ENCODE results near the gene CFAP100. TPM values are rescaled to one million over a fixed set of nuclear protein-coding genes. Genes with fewer than 3 reads are reported as not detected.
A peak's percentile ranks its signal among the peaks of the same experiment; 100 is the strongest.

Gene CFAP100
- total RNA-seq, result not detected
- polyA plus RNA-seq, result not detected
- long read RNA-seq, donor 1, partial matches to known transcripts, result 0 of 15 reads
- long read RNA-seq, donor 1, other reads (novel, unspliced or antisense), result 15 of 15 reads
- long read RNA-seq, donor 2, partial matches to known transcripts, result 0 of 4 reads
- long read RNA-seq, donor 2, other reads (novel, unspliced or antisense), result 4 of 4 reads

DNA sequence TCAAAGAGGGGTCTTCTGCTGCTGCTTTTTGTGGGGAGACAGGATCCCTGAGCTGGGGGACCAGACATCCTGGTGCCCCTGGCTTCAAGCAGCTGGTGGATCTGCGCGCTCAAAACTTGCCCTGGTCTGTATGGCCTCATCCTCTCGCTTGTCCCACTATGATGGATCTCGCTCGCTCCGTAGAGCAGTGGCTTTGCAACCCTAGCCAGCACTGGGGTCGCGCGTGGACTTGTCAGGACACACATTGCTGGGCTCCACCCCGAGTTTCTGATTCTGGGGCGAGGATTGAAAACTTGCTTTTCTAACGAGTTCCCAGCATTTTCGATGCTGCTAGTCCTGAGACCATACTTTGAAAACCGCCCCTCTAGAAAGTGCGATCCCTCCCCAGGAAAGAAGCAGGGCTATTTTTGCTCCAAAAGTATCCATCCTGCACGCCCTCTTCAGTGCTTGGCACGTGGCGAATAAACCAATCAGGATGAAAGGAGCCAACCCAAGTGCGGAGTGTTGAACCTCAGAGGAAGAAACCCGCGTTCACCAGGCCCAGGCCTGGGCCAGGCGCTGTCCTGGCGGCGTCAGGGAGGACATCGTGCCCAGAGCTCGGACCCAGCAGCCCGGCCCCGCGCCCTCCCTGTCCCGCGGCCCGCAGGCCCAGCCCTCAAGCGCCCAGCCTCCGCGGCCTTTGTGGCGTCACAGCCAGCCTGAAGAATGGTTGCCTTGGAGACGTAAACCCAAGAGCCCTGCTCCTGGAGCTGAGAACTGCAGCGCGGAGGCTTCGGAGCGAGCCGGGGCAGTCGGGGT lies at the start of gene CFAP100:
CFAP100 (plus strand) TSS at position 731 of the 798 bp plus-strand sequence. CDS start 1,092 bp downstream, outside the sequence.
- Histone ChIP-seq H3K4me3 (ENCODE audit: low read length in 2 of 2) (no peak within 1 kb of the TSS), H3K27me3 (ENCODE audit: control insufficient read depth in 1 of 2, insufficient read depth in 2 of 2, low read length in 1 of 2) (no peaks in the 10 kb centered on the region), H3K36me3 (ENCODE audit: control insufficient read depth in 1 of 2, insufficient read depth in 2 of 2, low read length in 1 of 2) (no peaks in the 10 kb centered on the region), H3K9me3 (ENCODE audit: control insufficient read depth, low read length) (no peaks in the 10 kb centered on the region), H3K4me1 (ENCODE audit: control insufficient read depth in 1 of 2, insufficient read depth in 2 of 2, low read length in 2 of 2) (no peaks in the 10 kb centered on the region), H3K27ac (ENCODE audit: low read depth in 1 of 2, low read length in 2 of 2) (no peak within 1 kb of the TSS)
- ATAC-seq (ENCODE audit: low FRiP score), result peak; percentile 74
- DNase-seq, result peak; percentile 78 to 85
- intact Hi-C loops (cut with DNase I), result no loop called here
- WGBS, 2 donors, result 30 to 35% methylated on average over 37 to 43 of the region's 43 CpGs

DNA sequence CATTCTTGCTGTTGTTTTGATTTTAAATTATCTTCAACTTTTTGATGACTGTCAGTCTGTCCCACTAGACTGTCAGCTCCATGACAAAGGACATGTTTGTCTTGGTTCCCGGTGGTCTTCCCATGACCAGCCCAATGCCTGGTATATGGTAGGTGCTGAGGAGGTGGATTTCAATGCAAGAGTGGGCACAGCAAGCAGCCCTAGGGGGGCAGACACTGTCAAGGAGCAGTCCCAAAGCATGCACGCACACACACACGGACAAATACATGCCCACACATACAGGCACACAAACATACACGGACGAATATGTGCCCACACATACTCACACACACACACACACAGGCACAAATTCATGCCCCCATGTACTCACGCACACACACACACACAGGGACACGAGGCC lies 49.5 kb upstream of the CFAP100 start:
- H3K9me3 ChIP-seq (ENCODE audit: control insufficient read depth, low read length), result peaks cover 3% of the 10 kb centered on the region
- H3K27me3 ChIP-seq (ENCODE audit: control insufficient read depth in 1 of 2, insufficient read depth in 2 of 2, low read length in 1 of 2), result no peaks in the 10 kb centered on the region
- peaks cover 0 to 5% of the 10 kb centered on the region in 2 donors for H3K36me3 ChIP-seq (ENCODE audit: control insufficient read depth in 1 of 2, insufficient read depth in 2 of 2, low read length in 1 of 2)
- 93 to 95% methylated on average over 7 of the region's 7 CpGs for WGBS, 2 donors
- DNase-seq (no peak), ATAC-seq (ENCODE audit: low FRiP score) (no peak)
- no peaks in the 10 kb centered on the region for H3K4me1 ChIP-seq (ENCODE audit: control insufficient read depth in 1 of 2, insufficient read depth in 2 of 2, low read length in 2 of 2)
- no peak overlapping the region for H3K27ac ChIP-seq (ENCODE audit: low read depth in 1 of 2, low read length in 2 of 2)
- no peak overlapping the region for H3K4me3 ChIP-seq (ENCODE audit: low read length in 2 of 2)
- intact Hi-C loops (cut with DNase I), result no loop called here

GRCh38 chr3:126345641-126346460 lies 48.9 kb upstream of the CFAP100 start:
- Histone ChIP-seq H3K27me3 (ENCODE audit: control insufficient read depth in 1 of 2, insufficient read depth in 2 of 2, low read length in 1 of 2) (no peaks in the 10 kb centered on the region), H3K36me3 (ENCODE audit: control insufficient read depth in 1 of 2, insufficient read depth in 2 of 2, low read length in 1 of 2) (peaks cover 0 to 7% of the 10 kb centered on the region in 2 donors), H3K27ac (ENCODE audit: low read depth in 1 of 2, low read length in 2 of 2) (no peak overlapping the region), H3K9me3 (ENCODE audit: control insufficient read depth, low read length) (no peaks in the 10 kb centered on the region), H3K4me3 (ENCODE audit: low read length in 2 of 2) (no peak overlapping the region), H3K4me1 (ENCODE audit: control insufficient read depth in 1 of 2, insufficient read depth in 2 of 2, low read length in 2 of 2) (no peaks in the 10 kb centered on the region)
- no peak for ATAC-seq (ENCODE audit: low FRiP score)
- intact Hi-C loops (cut with DNase I), result no loop called here
- DNase-seq, result peak in 1 of 2 donors; percentile 41
- WGBS, 2 donors, result 91 to 98% methylated on average over 5 of the region's 5 CpGs

DNA sequence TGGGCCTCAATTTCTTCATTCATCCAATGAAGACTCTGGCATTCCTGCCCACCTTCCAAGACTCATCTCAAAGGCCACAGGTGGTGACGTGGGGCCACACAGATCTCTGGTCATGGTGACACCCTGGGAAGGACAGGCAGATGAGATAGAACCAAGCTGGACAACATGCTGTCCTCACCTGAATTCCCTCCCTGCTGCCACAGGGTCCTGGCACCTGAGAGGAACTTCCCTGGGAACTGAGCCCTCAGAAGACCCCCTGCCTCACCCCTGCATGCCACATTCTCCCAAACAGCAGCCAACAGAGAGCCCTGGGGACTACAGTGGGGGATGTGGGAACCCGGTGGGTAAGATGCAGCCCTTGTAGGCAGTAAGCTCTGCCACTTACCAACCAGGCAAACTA lies 48.2 kb upstream of the CFAP100 start:
- 81 to 93% methylated on average over 2 of the region's 2 CpGs for WGBS, 2 donors
- Histone ChIP-seq H3K4me1 (ENCODE audit: control insufficient read depth in 1 of 2, insufficient read depth in 2 of 2, low read length in 2 of 2) (no peaks in the 10 kb centered on the region), H3K9me3 (ENCODE audit: control insufficient read depth, low read length) (no peaks in the 10 kb centered on the region), H3K27ac (ENCODE audit: low read depth in 1 of 2, low read length in 2 of 2) (no peak overlapping the region), H3K27me3 (ENCODE audit: control insufficient read depth in 1 of 2, insufficient read depth in 2 of 2, low read length in 1 of 2) (no peaks in the 10 kb centered on the region), H3K4me3 (ENCODE audit: low read length in 2 of 2) (no peak overlapping the region), H3K36me3 (ENCODE audit: control insufficient read depth in 1 of 2, insufficient read depth in 2 of 2, low read length in 1 of 2) (peaks cover 0 to 11% of the 10 kb centered on the region in 2 donors)
- intact Hi-C loops (cut with DNase I), result no loop called here
- DNase-seq (peak in 1 of 2 donors; percentile 3), ATAC-seq (ENCODE audit: low FRiP score) (no peak)

DNA sequence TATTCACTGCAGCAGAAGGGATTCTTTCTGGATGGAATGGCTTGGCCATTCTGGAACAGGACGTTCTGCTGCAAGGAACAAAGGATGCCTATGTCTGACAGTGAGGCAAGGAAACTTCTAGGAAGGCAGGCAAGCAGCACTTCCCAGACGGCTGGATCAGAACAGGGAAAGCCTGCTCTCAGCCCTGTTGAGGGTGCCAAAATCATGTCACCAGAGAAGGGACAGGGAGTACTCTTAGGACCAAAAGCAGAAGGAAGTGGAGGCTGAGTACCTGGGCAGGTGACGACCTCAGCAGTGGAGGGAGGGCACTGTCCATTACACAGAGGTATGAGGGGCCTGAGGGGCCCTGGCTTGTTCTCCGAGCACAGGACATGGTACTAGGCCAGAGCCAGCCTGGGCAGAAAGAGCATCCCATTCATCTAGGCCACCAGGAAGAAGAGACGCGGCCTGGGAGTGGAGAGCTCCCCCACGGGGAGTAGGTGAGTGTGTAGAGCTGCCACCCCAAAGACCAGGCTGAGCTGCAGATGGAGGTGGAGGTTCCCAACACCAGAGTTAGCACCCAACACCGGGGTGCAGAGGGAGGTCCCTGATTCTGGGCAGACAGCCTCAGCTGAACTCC lies 47.1 kb upstream of the CFAP100 start:
- H3K9me3 ChIP-seq (ENCODE audit: control insufficient read depth, low read length), result no peaks in the 10 kb centered on the region
- no peak overlapping the region for H3K27ac ChIP-seq (ENCODE audit: low read depth in 1 of 2, low read length in 2 of 2)
- H3K4me3 ChIP-seq (ENCODE audit: low read length in 2 of 2), result no peak overlapping the region
- intact Hi-C loops (cut with DNase I), result no loop called here
- DNase-seq (peak; percentile 18 to 43), ATAC-seq (ENCODE audit: low FRiP score) (no peak)
- no peaks in the 10 kb centered on the region for H3K27me3 ChIP-seq (ENCODE audit: control insufficient read depth in 1 of 2, insufficient read depth in 2 of 2, low read length in 1 of 2)
- peaks cover 0 to 21% of the 10 kb centered on the region in 2 donors for H3K36me3 ChIP-seq (ENCODE audit: control insufficient read depth in 1 of 2, insufficient read depth in 2 of 2, low read length in 1 of 2)
- no peaks in the 10 kb centered on the region for H3K4me1 ChIP-seq (ENCODE audit: control insufficient read depth in 1 of 2, insufficient read depth in 2 of 2, low read length in 2 of 2)
- WGBS, 2 donors, result 76 to 83% methylated on average over 8 of the region's 8 CpGs

- H3K36me3 ChIP-seq (ENCODE audit: control insufficient read depth in 1 of 2, insufficient read depth in 2 of 2, low read length in 1 of 2), result peaks cover 0 to 23% of the 10 kb centered on the region in 2 donors
- WGBS, 2 donors, result 90 to 93% methylated on average over 12 of the region's 12 CpGs
- no peaks in the 10 kb centered on the region for H3K4me1 ChIP-seq (ENCODE audit: control insufficient read depth in 1 of 2, insufficient read depth in 2 of 2, low read length in 2 of 2)
Measured at GRCh38 chr3:126348308-126348920, 46.3 kb upstream of the CFAP100 start.

GRCh38 chr3:126349071-126349470 lies 45.6 kb upstream of the CFAP100 start:
- intact Hi-C loops (cut with DNase I), result no loop called here
- no peaks in the 10 kb centered on the region for H3K9me3 ChIP-seq (ENCODE audit: control insufficient read depth, low read length)
- H3K4me1 ChIP-seq (ENCODE audit: control insufficient read depth in 1 of 2, insufficient read depth in 2 of 2, low read length in 2 of 2), result peaks cover 0 to 3% of the 10 kb centered on the region in 2 donors
- H3K27me3 ChIP-seq (ENCODE audit: control insufficient read depth in 1 of 2, insufficient read depth in 2 of 2, low read length in 1 of 2), result no peaks in the 10 kb centered on the region
- H3K27ac ChIP-seq (ENCODE audit: low read depth in 1 of 2, low read length in 2 of 2), result no peak overlapping the region
- ATAC-seq (ENCODE audit: low FRiP score) (no peak), DNase-seq (peak; percentile 39 to 63)
- no peak overlapping the region for H3K4me3 ChIP-seq (ENCODE audit: low read length in 2 of 2)
- WGBS, 2 donors, result 68 to 74% methylated on average over 6 of the region's 6 CpGs
- H3K36me3 ChIP-seq (ENCODE audit: control insufficient read depth in 1 of 2, insufficient read depth in 2 of 2, low read length in 1 of 2), result peaks cover 0 to 23% of the 10 kb centered on the region in 2 donors

More at GRCh38 chr3:126348308-126348920, 46.3 kb upstream of the CFAP100 start:
- ATAC-seq (ENCODE audit: low FRiP score) (no peak), DNase-seq (peak in 1 of 2 donors; percentile 40)
- no peak overlapping the region for H3K4me3 ChIP-seq (ENCODE audit: low read length in 2 of 2)
- no peak overlapping the region for H3K27ac ChIP-seq (ENCODE audit: low read depth in 1 of 2, low read length in 2 of 2)
- intact Hi-C loops (cut with DNase I), result no loop called here
- no peaks in the 10 kb centered on the region for H3K27me3 ChIP-seq (ENCODE audit: control insufficient read depth in 1 of 2, insufficient read depth in 2 of 2, low read length in 1 of 2)
- no peaks in the 10 kb centered on the region for H3K9me3 ChIP-seq (ENCODE audit: control insufficient read depth, low read length)

Measured in aorta (tissue), 5 donors.